ENCODE results near the gene ZNF148.

Gene ZNF148

DNA sequence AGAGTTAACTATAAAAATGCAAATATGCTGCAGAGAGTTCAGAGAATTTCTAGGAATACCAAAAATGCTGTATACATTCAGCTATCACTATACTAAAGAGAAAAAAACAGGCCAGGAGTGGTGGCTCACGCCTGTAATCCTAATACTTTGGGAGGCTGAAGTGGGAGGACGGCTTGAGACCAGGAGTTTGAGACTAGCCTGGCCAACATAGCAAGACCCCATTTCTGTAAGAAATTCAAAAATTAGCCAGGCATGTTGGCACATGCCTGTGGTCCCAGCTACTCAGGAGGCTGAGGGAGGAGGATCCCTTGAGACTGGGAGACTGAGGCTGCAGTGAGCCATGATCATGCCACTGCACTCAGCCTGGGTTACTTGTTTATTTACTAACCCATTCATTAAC is 87.9 kb downstream of the ZNF148 start:
- no peak overlapping the region for H2AFZ ChIP-seq (ENCODE audit: low read depth, low read length)
- no peak overlapping the region for H3K4me2 ChIP-seq (ENCODE audit: insufficient read depth, low read length)
- H3K4me3 ChIP-seq (ENCODE audit: low read depth in 1 of 2, low read length in 2 of 2), result no peak overlapping the region
- peaks cover 32% of the 10 kb centered on the region for H3K79me2 ChIP-seq (ENCODE audit: insufficient read depth, low read length)
- H3K27me3 ChIP-seq (ENCODE audit: insufficient read depth, low read length, poor library complexity), result no peaks in the 10 kb centered on the region
- no peaks in the 10 kb centered on the region for H3K4me1 ChIP-seq (ENCODE audit: insufficient read depth, low read length)
- peaks cover 29% of the 10 kb centered on the region; the same call in 1 of the 2 replicates for H3K36me3 ChIP-seq (ENCODE audit: insufficient read depth, low read length)
- TF ChIP-seq, protein P1, sequence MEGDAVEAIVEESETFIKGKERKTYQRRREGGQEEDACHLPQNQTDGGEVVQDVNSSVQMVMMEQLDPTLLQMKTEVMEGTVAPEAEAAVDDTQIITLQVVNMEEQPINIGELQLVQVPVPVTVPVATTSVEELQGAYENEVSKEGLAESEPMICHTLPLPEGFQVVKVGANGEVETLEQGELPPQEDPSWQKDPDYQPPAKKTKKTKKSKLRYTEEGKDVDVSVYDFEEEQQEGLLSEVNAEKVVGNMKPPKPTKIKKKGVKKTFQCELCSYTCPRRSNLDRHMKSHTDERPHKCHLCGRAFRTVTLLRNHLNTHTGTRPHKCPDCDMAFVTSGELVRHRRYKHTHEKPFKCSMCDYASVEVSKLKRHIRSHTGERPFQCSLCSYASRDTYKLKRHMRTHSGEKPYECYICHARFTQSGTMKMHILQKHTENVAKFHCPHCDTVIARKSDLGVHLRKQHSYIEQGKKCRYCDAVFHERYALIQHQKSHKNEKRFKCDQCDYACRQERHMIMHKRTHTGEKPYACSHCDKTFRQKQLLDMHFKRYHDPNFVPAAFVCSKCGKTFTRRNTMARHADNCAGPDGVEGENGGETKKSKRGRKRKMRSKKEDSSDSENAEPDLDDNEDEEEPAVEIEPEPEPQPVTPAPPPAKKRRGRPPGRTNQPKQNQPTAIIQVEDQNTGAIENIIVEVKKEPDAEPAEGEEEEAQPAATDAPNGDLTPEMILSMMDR (IDR thresholded peaks at IDR 0.05; ENCODE audit: borderline replicate concordance, extremely low read depth, low read length, poor library complexity, severe bottlenecking), result no peak
- no peak for TF ChIP-seq EZH2 (IDR thresholded peaks at IDR 0.05; ENCODE audit: borderline replicate concordance, low read depth, low read length, severe bottlenecking)
- ATAC-seq (ENCODE audit: insufficient read depth, low read depth) (no peak), DNase-seq (no peak)
- H3K9ac ChIP-seq (ENCODE audit: low read depth, low read length), result no peak overlapping the region
- no peak overlapping the region for H3K27ac ChIP-seq (ENCODE audit: low read length)
- H4K20me1 ChIP-seq (ENCODE audit: insufficient read depth, low read length), result peaks cover 3% of the 10 kb centered on the region; the same call in 1 of the 2 replicates
- no peaks in the 10 kb centered on the region for H3K9me3 ChIP-seq (ENCODE audit: insufficient read depth, low read length, severe bottlenecking)

DNA sequence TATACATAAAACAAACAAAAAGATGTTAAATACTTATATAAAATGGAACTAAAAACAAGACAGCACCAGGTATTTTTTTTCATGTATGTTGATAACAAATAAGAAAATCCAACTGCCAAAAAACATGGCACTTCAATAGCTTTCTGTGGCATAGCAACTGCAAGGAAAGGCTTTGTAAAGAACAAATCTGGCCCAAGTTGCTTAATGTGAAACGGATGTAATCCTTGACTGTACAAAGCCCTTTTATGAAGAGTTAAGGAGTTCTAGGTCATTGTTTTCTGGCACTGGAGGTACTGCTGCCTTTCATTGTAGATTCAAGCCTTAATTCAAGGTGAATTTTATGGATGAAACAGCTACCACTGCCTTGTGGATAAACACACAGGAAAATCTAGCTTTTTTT is 93.7 kb downstream of the ZNF148 start:
- H3K27ac ChIP-seq (ENCODE audit: low read length), result no peak overlapping the region
- DNase-seq (no peak), ATAC-seq (ENCODE audit: insufficient read depth, low read depth) (no peak)
- TF ChIP-seq, protein P1 (IDR thresholded peaks at IDR 0.05; ENCODE audit: borderline replicate concordance, extremely low read depth, low read length, poor library complexity, severe bottlenecking), result no peak
- no peak for TF ChIP-seq EZH2 (IDR thresholded peaks at IDR 0.05; ENCODE audit: borderline replicate concordance, low read depth, low read length, severe bottlenecking)
- H2AFZ ChIP-seq (ENCODE audit: low read depth, low read length), result no peak overlapping the region
- H3K4me1 ChIP-seq (ENCODE audit: insufficient read depth, low read length), result no peaks in the 10 kb centered on the region
- peaks cover 15% of the 10 kb centered on the region; the same call in 1 of the 2 replicates for H3K79me2 ChIP-seq (ENCODE audit: insufficient read depth, low read length)
- H4K20me1 ChIP-seq (ENCODE audit: insufficient read depth, low read length), result peaks cover 3% of the 10 kb centered on the region; the same call in 1 of the 2 replicates
- no peaks in the 10 kb centered on the region for H3K9me3 ChIP-seq (ENCODE audit: insufficient read depth, low read length, severe bottlenecking)
- no peak overlapping the region for H3K4me2 ChIP-seq (ENCODE audit: insufficient read depth, low read length)
- H3K36me3 ChIP-seq (ENCODE audit: insufficient read depth, low read length), result peaks cover 20% of the 10 kb centered on the region; the same call in 1 of the 2 replicates
- no peaks in the 10 kb centered on the region for H3K27me3 ChIP-seq (ENCODE audit: insufficient read depth, low read length, poor library complexity)
- no peak overlapping the region for H3K9ac ChIP-seq (ENCODE audit: low read depth, low read length)
- H3K4me3 ChIP-seq (ENCODE audit: low read depth in 1 of 2, low read length in 2 of 2), result no peak overlapping the region

DNA sequence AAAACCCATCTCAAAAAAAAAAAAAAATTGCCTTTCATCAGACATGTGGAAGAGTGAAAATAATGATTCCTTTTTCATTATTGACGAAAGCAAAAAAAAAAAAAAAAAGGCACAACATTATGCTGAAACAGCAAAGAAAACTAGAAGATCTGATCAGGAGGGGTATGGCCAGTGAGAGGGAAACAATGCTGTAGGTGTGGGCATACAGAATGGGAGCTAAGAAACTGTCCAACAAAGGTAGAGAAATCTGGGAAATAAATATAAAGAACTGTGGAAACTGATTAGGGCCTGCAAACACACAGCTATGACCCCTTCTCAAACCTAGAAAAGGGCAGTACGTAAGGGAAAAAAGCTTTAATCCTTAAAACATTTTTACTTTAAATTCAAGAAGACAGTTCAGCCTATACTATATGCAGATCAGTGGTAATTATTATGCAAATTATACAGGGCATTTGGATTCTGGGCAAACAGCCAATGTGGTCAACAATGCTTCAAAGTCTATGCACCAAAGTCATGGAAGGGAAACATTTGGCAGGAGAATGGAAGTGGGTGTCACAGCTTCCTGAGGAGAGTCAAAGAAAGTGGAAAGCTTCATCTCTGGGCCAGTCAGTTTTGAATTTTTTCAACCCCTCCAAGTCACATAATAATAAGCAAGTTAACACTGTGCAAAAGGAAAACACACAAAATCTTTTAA is 94.3 kb downstream of the ZNF148 start:
- no peak overlapping the region for H3K4me2 ChIP-seq (ENCODE audit: insufficient read depth, low read length)
- H3K4me3 ChIP-seq (ENCODE audit: low read depth in 1 of 2, low read length in 2 of 2), result no peak overlapping the region
- DNase-seq (no peak), ATAC-seq (ENCODE audit: insufficient read depth, low read depth) (no peak)
- peaks cover 15% of the 10 kb centered on the region; the same call in 1 of the 2 replicates for H3K79me2 ChIP-seq (ENCODE audit: insufficient read depth, low read length)
- no peaks in the 10 kb centered on the region for H3K9me3 ChIP-seq (ENCODE audit: insufficient read depth, low read length, severe bottlenecking)
- peaks cover 3% of the 10 kb centered on the region; the same call in 1 of the 2 replicates for H4K20me1 ChIP-seq (ENCODE audit: insufficient read depth, low read length)
- TF ChIP-seq, protein P1 (IDR thresholded peaks at IDR 0.05; ENCODE audit: borderline replicate concordance, extremely low read depth, low read length, poor library complexity, severe bottlenecking), result no peak
- no peak for TF ChIP-seq EZH2 (IDR thresholded peaks at IDR 0.05; ENCODE audit: borderline replicate concordance, low read depth, low read length, severe bottlenecking)
- no peaks in the 10 kb centered on the region for H3K27me3 ChIP-seq (ENCODE audit: insufficient read depth, low read length, poor library complexity)
- H2AFZ ChIP-seq (ENCODE audit: low read depth, low read length), result no peak overlapping the region
- H3K9ac ChIP-seq (ENCODE audit: low read depth, low read length), result no peak overlapping the region
- no peaks in the 10 kb centered on the region for H3K4me1 ChIP-seq (ENCODE audit: insufficient read depth, low read length)
- peaks cover 18% of the 10 kb centered on the region; the same call in 1 of the 2 replicates for H3K36me3 ChIP-seq (ENCODE audit: insufficient read depth, low read length)
- H3K27ac ChIP-seq (ENCODE audit: low read length), result no peak overlapping the region
